HG02798 (cell line): ENCODE results near the gene HSPA1B.
"Not testable (repeated sequence)": the region's sequence is repeated elsewhere in the genome, so short reads cannot be mapped to it uniquely, and the experiment has no call there.

ENCODE experiments used
- ATAC-seq: cut with Tn5 transposase; IDR thresholded peaks from one replicate; pipeline ENCODE4 v1.9.1; 2021; ENCODE audit warnings: mild to moderate bottlenecking; ENCODE audit not compliant: unreplicated experiment, poor library complexity

Gene HSPA1B

GRCh38 chr6:31851485-31851832 lies 23.9 kb downstream of the HSPA1B start:
- no peak for ATAC-seq

- ATAC-seq = not testable (repeated sequence)
Observed at GRCh38 chr6:31851980-31852718, 24.6 kb downstream of the HSPA1B start.

GRCh38 chr6:31857774-31858173 lies 30.2 kb downstream of the HSPA1B start:
- ATAC-seq = not testable (repeated sequence)

DNA sequence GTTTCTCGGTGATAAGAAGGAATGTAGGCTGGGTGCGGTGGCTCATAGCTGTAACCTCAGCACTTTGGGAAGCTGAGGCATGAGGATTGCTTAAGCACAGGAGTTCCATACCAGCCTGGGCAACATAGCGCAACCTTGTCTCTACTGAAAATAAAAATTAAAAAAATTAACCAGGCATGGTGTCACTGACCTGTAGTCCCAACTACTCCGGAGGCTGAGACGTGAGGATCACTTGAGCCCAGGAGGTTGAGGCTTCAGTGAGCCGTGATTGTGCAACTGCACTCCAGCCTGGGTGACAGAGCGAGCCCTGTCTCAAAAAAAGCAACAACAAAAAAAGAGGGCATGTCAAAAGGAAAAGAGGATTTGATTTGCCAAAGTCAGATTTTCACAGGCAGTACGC lies 31.2 kb downstream of the HSPA1B start:
- no peak for ATAC-seq

- ATAC-seq = no peak
Observed at GRCh38 chr6:31859923-31860322, 32.4 kb downstream of the HSPA1B start.

DNA sequence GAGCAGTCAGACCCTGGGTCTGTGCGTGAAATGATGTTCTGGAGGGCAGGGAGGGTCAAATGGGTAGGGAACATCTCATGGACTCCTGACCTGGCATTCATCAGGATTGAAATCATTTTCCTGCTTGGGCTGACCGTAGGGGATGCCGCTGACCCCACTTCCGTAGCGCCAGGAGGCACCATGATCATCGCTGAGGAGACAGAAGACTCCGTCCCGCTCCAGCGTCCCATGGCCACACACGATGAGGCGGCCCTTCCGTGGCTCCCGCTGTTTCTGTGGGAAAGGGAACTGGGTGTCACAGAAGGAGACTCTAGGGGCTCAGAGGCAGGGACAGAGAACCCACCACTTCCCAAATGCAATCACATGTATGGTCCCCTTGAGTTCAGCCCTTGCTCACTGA lies 32.8 kb downstream of the HSPA1B start:
- ATAC-seq = no peak

GRCh38 chr6:31861150-31861549 lies 33.6 kb downstream of the HSPA1B start:
- ATAC-seq = no peak

DNA sequence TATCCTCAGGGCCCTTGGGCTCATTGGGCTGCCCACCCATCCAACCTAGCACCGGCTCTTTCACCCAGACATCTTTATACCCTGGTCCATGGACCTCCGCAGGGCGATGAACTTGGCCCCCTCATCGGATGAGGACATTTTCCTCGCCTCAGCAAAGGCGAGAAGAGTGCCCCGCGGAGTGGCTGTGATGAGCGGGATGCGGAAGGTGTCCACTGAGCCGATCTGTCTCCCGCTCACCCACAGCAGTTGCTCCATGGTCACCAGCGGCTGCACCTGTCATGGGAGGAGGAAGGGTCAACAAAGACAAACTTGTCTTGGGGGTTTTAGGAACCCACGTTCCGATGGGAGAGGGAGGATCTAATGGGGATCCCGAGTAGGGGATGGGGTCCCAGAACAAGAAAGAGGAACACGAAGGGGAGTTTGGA lies 34.4 kb downstream of the HSPA1B start:
- no peak for ATAC-seq

DNA sequence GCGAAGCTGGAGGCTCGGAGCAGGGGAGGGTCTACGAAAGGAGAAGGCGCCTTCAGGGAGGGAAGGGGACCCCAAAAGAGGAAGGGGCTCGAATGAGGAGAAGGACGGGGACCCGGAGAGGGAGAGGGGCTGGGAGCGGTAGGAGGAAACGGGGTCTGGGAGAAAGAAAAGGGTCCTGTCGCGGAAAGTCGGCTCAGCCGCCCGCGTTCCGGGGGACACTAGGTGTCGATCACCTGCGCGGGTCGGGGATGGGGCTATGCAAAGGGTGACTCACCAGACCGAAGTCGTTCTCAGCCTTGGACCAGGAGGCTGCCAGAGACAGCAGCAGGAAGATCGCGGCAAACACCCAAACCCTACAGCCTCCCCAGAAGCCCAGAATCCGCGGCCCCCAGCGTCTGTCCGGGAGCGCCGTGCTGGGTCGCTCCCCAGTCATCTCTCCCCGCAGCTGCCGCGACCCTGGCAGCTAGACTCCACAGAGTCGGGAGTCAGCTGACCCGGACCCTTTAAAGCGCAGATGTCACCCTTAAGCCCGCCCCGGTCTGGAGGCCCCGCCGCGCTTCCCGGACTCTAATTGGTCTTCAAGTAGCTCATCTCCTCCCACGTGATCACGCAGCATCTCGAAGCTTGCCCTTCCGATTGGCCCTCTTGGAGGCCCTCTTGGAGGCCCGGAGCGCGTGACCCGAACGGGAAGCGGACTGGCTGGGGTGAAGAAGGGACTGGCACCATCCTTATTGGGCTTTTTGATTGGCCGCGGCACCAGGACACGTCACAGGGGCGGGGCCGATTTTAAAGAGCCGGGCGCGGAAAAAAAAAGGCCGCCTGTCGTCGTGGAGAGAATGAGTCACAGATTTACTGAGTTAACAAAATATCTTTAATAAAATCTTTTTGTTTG lies 35.1 kb downstream of the HSPA1B start, which contains the start of gene NEU1:
NEU1 (minus strand) TSS at position 478 of the 892 bp plus-strand sequence; CDS start at position 433, 45 bp downstream.
- ATAC-seq = peak; percentile 95

- ATAC-seq = not testable (repeated sequence)
Observed at GRCh38 chr6:31864123-31864562, 36.6 kb downstream of the HSPA1B start.

GRCh38 chr6:31864818-31865204 lies 37.3 kb downstream of the HSPA1B start:
- ATAC-seq = no peak

DNA sequence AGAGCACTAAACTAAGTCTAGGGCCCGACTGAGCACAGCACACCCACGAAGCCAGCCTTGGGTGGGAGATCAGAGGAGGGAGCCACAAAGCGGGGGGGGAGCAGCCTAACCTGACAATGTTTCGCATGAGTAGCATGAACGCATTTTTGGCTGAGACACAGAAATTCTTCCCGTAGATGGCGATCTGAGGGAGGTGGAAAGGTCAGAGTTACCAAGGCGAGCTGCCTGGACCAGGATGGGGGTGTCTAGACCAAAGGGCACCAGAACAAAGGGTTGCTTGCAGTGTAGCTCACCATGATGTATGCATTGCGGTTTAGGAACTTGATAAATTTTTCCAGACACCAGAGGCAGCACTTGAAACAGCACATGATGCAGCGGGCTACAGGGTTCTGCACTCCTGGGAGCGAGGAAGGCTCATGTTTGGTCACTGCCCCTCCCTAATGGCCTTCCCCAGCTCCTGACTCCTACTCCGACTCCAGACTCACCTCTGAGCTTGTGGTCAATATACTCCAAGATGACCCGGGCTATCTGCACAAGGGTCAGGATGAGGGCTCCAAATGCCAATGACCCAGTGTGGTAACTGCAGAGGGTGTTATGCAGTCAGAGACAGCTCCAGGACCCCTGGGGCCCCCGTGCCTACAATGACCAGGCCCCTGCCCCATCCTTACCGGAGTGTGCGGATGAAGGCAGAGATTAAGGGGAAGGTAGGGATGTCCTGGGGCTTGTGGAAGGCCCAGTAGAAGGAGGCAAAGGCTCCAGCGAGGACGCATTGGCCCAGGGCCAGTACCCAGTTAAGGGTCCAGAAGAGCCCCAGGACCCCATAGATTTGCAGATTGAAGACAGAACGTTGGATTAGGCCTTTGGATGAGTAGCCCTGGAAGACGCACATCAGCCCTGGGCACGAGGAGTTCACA lies 37.9 kb downstream of the HSPA1B start:
- ATAC-seq = no peak

DNA sequence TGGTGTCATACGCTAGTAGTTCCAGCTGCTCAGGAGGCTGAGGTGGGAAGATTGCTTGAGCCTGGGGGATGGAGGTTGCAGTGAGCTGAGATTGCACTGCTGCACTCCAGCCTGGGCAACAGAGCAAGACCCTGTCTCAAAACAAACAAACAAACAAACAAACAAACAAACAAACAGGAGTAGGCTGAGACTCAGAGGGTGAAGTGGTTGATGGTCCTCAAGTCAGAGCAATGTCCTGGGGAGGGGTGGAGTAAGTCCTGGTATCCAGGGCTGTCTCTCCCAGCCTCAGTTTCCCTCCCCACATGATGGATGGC lies 41.1 kb downstream of the HSPA1B start:
- ATAC-seq = not testable (repeated sequence)

DNA sequence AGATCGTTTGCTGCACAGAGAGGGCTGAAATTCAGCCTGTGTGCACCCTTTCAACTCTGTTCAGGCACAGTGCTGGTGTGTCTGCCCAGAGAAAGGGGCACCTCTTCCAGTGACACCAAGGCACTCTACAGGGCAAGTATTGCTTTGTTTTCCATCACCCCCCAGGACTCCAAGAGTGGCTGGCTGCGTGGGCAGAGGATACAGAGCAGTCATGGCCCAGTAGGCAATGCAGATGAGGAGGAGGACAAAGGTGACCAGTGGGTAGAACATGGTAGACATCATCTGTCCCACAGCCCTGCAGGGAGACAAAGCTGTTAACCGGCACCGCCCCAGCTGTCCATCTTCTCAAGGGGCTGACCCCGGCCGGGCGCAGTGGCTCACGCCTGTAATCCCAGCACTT lies 41.8 kb downstream of the HSPA1B start:
- ATAC-seq = no peak

- no peak for ATAC-seq
Observed at GRCh38 chr6:31870385-31870921, 42.9 kb downstream of the HSPA1B start.

DNA sequence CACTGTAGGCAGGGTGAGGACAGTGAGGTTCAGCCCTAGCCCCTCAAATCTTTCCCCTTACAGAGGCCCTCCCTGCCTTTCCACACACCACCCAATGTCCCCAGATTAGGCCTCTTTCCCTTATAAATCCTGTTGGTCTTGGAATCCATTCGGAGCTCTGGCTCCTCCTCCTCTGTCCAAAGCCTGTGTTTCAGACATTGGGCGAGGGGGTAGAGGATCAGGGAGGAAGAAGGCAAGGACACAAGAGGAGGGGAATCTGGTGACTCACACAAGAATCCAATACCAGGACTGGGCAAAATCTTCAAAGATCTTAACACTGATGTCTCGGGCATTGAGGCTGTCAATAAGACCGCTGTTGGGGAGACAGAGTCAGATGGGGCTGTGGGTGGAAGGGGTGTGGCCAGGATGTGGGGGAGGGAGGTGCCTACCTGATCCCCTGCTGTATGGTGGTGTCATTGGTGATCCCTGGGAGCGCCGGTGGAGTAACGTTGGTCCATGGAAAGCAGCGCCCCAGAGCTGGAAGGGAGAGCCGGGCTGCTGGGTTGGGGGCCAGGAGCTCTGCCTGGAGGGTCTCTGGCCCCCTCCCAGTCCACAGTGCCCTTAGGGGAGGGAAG lies 43.6 kb downstream of the HSPA1B start:
- no peak for ATAC-seq

DNA sequence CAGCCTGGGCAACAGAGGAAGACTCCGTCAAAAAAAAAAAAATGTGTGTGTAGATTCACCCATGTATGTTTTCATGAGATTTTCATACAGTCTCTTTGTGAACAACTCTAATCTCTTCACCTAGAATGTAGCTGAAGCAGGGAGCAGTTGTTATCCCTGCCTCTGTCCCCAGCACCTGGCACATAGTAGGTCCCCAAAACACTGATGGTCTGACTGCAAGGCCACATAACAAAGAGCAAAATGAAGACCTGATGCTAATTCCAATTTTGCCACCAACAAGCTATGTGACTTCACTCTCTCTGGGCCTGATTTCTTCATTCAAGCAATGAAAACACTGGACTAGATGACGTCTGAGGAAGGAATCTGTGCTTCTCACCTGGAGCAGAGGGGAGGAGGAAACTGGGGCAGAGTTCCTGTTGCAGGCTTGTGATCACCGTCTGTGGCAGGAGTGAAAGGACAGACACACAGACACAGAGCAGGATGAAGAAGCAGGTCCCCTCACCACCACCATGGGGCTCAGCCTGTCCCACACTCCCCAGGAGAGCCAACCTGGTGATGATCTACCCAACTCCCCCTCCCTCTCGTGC lies 46.6 kb downstream of the HSPA1B start:
- ATAC-seq = no peak

DNA sequence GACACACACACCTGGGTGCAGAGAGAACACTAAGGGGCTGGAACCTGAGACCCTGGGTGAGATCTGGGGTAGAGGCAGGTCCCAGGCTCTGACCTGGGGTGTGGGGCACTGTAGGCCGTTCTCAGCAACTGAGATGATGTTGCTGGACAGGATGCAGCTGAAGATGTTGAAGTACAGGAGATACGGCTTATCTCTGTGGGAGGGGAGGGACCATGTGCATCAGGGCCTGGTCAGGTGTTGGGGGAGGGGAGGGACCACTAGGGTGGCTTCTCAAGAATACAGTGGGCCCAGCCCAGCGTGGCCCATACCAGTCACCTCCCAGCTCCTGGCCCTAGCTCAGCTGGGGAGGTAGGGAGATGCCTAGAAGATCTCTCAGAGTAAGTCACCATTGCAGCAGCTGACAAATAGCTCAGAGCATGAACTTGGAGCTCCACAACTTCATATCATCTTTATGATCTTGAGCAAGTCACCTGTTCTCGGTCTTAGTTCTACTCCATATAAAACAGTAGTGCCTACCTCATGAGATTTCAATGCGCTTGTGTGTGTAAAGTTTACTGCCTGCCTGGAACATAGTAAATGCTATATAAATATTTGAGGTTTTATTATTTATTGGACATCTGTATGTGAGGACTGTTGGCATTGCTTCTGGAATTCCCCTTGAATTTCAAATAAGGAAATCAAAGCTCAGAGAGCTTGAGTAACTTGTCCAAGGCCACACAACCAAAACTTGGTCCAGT lies 47.5 kb downstream of the HSPA1B start:
- no peak for ATAC-seq

DNA sequence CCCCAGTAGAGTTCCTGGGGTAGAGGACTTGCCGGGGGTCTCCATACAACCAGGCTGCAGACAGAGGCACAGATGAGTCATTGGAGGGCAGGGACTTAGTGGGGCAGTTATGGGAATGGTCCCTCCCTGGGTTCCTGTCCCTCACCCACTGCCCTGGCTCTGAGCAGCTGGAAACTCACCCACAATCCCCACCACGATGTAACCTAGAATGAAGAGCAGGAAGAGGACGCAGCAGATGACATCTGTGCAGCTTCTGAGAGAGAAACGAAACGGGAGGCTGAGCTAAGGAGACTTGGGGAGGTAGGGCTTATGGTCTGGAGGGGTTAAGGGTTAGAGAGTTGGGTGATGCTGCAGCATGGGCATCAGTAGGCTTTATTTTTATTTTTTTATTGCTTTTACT lies 48.3 kb downstream of the HSPA1B start:
- no peak for ATAC-seq
